Medulla oblongata (tissue), 1 donor: ENCODE data around the gene VPS37C.

ENCODE experiments used
- DNase-seq: peaks from one replicate; pipeline ENCODE4 v3.0.0-alpha.2; 2015; ENCODE audit errors: extremely low spot score

The VPS37C gene

DNA sequence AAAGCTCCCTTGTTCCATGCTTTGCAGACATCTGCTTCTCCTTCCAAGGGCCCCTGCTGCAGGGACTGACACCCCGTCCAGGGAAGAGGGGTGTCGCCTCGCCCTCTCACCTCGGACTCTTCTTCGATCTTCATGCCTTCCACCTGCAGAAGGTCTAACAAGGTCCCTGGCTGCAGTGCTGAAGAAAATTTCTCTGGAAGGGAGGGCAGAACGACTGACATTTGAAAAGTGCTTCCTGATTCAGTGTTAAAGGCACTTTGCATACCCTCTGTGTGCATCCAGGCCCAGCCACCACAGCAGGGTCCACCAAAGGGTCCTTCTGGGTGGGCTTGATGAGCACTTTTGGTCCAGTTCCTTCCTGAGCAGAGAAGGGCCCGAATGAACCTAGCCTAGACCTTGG is 28.1 kb downstream of the VPS37C start:
- no peak for DNase-seq

DNA sequence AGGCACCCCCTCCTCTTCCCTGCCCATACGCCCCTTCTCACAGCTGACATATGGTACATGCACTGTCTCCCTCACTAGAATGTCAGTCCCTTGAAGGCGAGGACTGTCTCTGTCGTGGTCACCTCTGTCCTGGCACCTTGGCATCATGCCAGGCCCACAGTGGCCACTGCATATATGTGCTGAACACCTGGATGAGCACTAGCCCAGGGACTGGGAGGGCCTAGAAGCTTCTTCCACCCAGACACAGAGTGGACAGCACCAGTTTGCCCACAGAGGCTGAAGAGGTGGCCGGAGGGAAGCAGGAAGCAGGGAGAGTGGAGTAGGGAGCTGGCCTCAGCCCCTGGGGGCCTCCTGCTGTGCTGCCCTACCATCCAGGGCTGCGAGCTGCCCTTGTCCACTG is 28.6 kb downstream of the VPS37C start:
- DNase-seq: no peak

DNA sequence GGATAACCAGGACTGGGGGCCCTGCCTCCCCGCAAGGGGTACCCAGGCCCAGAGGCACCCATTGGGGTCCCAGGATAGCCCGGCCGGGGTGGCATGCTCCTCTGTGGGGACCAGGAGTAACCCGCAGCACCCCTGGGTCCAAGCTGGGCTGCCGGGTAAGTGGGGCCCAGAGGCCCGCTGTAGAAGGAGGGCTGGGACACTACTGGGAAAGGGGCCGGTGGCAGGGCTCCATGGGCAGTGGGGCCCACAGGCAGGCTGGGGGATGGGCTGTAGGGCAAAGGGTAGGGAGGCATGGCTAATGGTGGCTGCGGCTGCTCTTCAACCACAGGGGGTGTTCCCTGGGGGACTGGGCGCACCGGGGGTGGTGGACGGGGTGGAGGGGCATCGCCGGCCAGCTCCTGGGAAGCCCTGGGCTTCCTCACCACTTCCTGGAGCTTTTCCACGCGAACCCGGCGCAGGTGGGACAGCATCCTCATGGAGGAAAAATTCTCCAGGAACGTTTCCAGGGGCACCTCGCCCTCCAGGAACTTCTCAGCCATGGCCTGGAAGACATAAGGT is 29.1 kb downstream of the VPS37C start:
- DNase-seq: no peak

DNA sequence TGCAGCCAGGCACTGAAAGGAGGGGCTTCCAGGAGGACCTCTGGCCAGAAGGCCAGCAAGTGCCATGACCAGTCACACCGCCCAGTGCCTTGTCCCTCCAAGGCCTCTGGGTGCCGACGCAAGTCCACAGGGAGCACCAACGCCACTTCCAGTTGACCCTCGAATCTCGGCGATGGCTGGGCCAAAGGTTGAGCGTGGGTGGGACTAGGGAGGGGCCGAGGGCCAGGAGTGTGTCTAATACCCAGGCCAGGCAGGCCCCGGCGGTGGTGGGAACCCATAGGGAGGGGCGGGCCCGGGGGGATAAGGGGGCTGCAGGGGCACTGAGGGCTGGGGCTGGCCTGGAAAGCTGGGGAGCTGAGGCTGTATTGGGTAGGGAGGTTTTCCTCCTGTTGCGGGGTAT is 29.6 kb downstream of the VPS37C start:
- DNase-seq: no peak

DNA sequence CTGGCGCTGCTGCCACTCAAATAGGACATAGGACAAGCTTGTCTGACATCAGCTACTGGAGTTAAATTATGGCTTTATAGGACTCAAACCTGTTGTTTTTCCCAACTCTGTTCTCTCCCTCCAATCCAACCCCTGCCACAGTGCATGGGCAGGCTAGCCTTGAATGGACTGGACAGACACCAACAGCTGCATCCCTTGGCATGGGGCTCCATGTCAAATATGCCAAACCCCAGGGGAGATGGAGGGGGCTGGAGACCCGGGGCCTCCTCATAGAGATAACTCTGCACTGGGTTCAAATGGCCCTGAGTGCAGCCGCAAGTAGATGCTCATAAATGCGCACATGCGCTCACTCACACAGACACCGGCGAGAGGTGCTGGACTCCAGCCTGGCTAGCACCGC is 30.0 kb downstream of the VPS37C start:
- DNase-seq: no peak

DNA sequence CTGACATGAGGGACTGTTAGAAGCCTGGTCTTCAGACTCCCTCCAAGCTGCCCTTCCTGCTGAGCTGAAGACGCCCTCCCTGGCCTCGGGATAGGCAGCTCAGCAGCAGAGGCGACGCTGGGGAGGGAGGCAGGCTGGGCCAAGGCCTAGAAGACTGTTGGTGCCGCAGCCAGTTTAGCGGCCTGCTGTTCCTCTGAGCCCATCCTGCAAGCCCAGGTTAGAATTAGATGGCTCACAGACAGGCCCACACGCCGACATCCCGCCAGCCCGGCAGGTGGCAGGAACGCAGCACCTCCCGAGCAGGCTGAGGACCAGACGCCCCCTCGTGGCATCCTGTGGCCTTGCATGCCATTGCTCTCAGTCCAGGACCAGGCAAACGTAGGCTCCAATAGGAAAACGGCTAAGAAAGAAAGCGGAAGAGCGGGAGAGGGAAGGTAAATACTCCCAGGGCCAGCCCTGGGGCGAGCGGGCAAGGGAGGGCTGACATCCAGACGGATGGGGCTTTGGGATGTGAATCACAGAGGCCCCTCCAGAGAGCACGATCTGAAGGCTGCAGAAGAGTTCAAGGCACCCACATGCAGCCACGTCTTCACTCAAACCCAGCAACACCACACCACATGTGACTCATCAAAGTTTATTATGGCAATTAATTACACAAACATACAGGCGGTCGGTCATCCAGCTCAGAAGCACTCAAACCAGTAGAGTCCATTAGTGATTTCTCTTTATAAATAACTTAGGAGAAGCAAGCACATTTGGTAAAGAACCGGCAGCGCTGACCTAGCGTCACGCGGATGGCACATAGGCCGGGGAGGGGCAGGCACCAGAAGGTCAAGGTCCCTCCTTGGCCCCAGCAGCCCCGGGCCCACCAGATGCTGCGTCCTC is 31.3 kb downstream of the VPS37C start:
- peak; percentile 84 for DNase-seq

DNA sequence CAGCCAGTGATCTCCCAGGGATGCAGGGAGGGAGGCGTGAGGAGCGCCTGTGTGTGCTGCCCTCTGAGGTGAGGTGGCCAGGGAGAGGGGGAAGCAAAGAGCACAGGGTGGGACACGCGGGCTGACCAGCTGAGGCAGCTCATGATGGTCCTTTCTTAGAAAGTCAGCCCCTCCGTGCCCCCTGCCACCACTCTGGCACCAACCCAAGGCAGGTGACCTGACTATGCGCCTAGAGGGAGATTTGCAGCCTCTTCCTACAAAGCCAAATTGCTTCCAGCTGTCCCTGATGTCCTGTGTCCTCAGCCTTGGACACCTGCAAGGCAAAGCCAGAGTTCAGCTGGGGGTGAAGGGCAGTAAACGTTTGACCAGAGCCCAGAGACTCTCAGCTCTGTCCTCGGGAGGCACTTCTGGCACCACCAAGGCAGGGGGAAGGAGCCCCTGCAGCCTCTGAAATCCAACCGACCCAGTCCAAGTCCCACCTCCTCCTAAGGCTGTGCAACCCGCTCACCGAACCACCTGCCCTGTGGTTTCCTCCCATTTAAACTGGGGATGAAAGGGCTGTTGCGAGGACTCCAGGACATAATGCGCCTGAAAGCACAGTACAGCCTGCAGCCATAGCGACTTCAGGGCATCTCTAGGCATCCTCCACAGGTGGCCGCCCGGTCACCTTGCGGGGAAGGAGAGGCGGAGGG is 32.1 kb downstream of the VPS37C start:
- DNase-seq: no peak

DNA sequence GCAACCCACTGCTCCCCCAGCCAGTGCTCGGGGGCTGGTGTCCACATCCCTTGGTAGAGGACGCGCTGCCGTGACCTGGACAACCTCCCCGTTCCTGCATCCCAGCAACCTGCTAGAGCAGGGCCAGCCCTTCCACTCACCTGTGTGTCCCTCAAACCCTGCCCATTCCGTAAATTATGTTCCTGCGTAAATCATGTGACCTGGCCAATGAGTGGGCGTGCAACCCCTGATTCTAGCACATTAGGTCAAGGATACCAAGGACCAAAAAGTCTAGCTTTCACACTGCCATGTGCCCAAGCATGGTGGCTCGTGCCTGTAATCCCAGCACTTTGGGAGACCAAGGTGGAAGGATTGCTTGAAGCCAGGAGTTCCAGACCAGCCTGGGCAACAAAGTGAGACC is 33.2 kb downstream of the VPS37C start:
- DNase-seq: no peak

DNA sequence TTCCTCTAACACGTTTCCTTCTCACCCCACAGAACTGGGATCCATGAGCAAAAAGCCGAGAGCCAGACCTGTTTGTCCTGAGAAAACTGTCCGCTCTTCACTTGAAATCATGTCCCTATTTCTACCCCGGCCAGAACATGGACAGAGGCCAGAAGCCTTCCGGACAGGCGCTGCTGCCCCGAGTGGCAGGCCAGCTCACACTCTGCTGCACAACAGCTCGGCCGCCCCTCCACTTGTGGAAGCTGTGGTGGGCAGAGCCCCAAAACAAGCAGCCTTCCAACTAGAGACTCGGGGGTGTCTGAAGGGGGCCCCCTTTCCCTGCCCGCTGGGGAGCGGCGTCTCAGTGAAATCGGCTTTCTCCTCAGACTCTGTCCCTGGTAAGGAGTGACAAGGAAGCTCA is 35.0 kb downstream of the VPS37C start:
- peak; percentile 62 for DNase-seq

DNA sequence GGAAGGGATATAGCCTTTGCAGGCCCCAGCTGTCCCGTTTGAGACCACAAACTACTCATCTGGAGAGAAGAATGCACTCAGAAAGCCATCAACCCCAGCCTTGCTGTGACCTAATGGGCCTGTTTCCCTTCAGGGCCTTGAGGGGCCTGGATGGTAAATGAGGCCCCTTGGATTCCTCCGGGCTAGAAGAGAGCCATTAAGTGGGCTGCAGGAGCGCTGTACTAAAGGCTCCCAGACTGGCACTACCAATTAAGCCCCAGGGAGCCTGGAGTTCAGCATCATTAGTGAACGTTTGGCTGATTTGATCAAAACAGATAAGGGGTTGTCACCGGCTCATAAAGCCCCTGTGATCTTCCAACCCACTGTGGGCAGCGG is 35.9 kb downstream of the VPS37C start:
- DNase-seq: no peak

DNA sequence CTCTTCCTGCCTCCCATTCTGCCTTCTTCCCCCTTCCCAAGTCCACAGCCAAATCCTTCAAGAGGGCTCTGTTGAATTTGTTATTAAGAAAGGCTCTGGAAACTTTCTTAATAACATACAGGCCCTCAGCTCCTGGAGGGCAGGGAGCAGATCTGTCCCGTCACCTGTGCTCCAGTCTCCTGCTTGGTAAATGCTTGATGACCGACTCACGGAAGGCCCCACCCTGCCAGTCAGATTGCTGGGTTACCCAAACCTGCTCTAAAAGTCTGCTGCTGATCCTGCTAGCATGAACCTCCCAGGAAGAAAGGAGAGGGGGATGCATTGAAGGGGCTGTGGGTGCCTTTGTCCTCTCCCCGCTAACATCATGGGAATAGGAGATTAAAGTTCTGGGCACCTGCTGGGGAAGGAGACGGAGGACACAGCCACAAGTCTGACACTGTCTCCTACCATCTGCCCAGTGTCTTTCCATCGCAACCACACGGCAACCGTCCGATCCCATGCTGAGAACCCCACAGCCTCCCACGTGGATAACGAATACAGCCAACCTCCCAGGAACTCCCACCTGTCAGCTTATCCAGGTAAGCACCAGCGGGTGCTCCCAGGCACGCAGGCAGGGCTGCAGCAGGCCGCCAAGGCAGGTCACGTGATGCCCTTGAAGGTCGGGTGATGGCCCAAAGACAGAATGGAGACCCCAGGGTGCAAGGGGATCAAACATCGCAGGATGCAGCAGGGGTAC is 36.5 kb downstream of the VPS37C start:
- DNase-seq: no peak

DNA sequence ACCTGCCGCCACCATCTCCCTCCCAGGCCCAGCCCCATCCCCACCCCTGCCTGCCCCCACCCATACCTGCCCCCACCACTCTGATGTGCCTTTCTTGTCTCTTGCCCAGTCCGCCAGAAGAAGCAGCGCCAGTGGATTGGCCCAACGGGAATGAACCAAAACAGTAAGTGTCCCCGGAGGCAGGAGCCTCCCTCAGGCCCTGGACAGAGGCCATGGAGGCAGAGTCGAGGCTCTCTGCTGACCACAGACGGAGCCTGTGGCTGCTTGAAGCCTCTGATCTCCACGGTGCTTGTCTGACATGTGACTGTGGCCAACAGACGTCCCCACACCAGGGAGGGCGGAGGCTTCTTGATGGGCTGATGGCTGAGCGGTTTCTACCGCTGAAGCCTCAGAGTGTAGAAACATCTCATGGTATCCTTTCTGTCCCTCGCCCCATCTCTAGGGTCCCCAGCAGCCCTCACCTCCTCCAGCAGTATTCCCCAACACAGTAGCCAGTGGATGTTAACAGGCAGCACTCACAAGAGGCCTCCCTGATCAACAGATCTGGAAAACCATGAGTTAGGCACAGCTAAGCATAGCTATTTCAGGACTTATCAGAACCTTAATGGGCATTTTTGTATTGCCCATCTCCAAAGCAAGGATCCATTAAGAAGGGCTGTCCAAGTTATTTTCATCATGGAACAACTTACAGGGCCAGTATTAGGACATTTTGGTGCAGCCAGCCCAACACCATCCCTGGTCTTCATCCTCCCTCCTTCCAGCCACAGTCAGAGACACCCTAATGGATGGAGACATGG is 37.3 kb downstream of the VPS37C start:
- DNase-seq: no peak

DNA sequence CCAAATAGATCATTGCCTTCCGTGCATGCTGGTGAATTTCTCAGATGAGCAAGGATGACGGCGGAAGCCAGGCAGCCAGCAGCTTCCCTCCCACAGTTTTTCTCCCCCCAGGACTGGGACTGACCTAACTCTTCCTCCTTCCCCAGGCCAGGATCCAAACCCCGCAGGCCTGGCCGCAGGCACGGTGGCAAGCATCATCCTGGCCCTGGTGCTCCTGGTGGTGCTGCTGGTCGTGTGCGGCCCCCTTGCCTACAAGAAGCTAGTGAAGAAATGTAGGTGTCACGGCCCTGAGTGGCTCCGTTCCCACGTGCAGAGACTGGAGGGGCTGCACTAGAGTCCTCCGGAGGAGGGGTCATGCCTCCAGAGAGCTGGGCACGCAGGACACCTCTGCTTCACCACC is 38.5 kb downstream of the VPS37C start:
- no peak for DNase-seq

DNA sequence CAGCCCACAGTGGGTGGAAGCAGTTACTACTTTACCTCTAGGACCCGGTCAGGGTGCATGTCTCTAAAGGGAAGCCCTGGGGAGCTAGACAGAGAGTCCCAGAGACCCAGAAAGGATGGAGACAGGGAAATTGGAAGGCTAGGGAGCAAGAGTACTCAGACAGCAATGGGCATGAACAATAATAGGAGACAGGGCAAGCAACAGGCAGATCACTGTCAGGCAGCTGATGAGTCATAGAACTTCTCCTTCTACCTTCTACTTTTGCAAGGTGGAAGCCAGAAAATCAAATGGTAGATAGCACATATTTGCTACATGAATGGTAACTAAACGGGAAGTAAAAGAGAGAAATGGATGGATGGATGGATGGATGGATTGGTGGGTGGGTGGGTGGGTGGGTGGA is 39.3 kb downstream of the VPS37C start:
- DNase-seq: no peak

DNA sequence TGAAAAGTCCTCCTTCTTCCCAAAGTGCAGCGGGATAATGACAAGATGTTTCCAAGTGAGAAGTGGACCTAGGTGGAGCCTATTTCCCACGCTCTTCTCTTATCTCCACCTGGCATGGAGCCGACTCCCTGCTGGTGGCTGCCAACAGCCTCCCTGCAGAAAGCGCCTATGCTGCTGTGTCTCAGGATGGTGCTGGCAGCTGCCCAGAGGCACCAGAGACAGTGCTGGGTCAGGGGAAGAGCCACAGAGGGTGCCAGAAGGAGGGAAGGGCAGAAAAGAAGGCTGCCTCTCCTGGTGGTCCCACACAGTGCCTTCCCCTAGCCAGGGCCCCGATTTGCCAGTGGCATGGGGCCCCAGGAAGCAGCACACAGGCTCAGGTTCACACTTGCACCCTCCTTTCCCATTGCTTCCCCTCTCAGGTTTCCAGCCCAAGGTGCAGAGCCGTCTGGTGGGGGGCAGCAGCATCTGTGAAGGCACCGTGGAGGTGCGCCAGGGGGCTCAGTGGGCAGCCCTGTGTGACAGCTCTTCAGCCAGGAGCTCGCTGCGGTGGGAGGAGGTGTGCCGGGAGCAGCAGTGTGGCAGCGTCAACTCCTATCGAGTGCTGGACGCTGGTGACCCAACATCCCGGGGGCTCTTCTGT is 39.9 kb downstream of the VPS37C start:
- DNase-seq: no peak

DNA sequence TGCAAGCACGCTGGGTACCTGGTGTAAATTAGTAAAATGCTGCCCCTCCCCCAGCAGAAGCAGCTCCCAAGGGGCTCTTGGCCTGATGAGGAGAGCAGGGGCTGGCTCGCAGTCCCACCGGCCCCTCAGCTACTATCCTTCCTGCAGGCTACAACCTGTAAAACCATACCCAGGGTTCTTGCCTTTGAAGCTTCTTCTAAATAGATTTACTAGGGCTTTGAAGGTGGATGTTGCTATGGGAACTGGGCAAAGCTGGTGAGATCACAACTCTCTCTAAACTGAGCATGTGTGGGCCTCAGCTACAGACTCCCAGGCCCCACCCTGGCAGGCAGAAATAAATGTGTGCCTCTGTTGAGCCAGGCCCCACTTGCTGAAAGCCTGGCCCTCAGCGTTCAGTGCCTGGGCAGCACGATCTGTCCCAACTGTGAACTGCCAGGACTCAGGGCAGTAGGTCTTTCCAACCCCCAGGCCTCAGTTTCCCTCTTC is 40.5 kb downstream of the VPS37C start:
- peak; percentile 25 for DNase-seq

DNA sequence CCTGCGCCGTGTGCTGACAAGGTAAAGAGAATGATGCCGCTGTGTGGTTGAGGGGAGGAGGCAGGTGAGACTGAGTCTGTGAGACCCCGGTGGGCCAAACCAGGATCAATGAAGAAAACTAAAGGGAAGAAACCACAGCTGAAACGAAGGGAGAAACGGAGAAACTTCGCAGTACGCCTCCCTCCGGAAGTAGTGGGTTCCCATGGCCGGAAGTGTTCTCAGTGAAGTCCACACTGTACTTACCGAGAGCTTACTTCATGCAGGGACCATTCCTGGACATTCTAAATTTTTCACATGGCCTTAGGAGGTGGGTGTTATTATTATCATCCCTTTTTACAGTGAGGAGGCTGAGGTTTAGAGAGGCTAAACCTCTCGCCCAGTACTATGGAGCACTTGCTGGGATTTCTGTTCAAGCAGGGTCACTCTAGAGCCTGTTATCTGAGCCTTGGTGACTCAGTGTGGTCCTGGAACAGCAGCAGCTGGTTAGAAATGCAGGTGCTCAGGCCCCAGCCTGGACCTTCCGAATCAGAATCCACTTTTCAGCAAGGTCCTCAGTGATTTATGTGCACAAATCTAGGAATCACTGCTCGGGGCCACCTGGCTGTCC is 41.0 kb downstream of the VPS37C start:
- no peak for DNase-seq

DNA sequence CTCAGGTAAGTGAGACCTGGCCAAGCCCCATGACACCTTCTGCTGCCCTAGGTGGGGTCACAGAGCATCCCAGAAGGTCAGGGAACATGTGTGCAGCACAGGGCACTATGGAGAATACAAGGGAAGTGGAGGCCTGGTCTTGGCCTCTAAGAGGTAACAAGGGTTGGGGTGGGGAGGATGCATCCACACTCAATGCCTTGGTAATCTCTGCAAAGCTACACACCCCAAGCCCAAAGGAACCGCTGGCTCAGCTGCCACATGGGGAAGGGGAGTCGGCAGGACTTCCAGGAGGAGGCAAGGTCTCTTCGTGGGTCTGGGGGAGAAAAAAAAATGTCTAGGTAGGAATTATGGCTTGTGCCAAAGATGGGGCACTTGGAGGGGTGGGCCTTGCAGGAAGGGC is 41.7 kb downstream of the VPS37C start:
- no peak for DNase-seq

DNA sequence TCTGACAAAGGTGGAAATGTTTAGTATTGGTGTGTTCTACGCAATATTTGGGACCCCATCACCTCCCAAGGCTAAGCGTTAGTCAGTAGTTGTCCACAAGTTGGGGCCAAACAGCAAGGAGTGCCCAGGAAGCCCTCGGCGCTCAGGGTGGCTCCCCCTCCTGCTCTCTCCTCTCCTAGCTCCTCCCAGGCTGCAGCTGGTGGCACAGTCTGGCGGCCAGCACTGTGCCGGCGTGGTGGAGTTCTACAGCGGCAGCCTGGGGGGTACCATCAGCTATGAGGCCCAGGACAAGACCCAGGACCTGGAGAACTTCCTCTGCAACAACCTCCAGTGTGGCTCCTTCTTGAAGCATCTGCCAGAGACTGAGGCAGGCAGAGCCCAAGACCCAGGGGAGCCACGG is 42.2 kb downstream of the VPS37C start:
- no peak for DNase-seq

DNA sequence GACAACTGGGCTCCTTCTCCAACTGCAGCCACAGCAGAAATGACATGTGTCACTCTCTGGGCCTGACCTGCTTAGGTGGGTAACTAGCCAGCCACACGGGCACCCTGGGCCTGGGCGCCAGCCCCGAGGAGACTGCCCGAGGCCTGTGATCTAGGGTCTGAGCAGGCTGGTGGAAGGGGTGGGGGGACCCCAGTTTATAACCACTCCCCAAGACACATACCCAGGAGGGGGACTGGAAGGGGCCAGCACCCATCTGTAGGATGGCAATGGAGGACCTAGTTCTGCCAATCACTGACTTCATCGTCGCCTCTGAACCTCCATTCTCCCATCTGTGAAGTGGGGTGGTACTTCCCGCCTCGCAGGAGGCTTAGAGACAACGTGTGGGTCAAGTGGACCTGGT is 42.8 kb downstream of the VPS37C start:
- no peak for DNase-seq
